Astrocyte (in vitro differentiated cells and primary cell): Measurements from ENCODE around the gene RAB26. TPM values are rescaled to one million over a fixed set of nuclear protein-coding genes. Genes with fewer than 3 reads are reported as not detected.
"Not testable (repeated sequence)": the region's sequence is repeated elsewhere in the genome, so short reads cannot be mapped to it uniquely, and the experiment has no call there.

Experiments
- DNase-seq: peaks from one replicate; pipeline ENCODE4 v3.0.0-alpha.2; 2010; ENCODE audit warnings: low read depth
- FAIRE-seq: peaks from 2 replicates; lab custom pipeline; 2011; peaks lifted over from hg19 to GRCh38; lab: Jason Lieb, UNC
- H2AFZ ChIP-seq: 2 replicates; pipeline ENCODE4 v1.6.0; 2012; ENCODE audit warnings: low read depth, low read length, inconsistent platforms
- H3K27ac ChIP-seq: 2 replicates; pipeline ENCODE4 v1.5.1; 2011; ENCODE audit warnings: low read depth, low read length, inconsistent platforms
- H3K27me3 ChIP-seq: 2 replicates; pipeline ENCODE4 v1.6.0; 2011; ENCODE audit warnings: low read length, inconsistent platforms; ENCODE audit not compliant: insufficient read depth
- H3K36me3 ChIP-seq: 2 replicates; pipeline ENCODE4 v1.5.1; 2011; ENCODE audit warnings: low read length, inconsistent platforms; ENCODE audit not compliant: insufficient read depth
- H3K4me1 ChIP-seq: 2 replicates; pipeline ENCODE4 v1.5.1; 2011; ENCODE audit warnings: low read length, inconsistent platforms; ENCODE audit not compliant: insufficient read depth
- H3K4me2 ChIP-seq: 2 replicates; pipeline ENCODE4 v1.6.0; 2012; ENCODE audit warnings: low read length, inconsistent platforms
- H3K4me3 ChIP-seq: 2 replicates; pipeline ENCODE4 v1.5.1; 2011; ENCODE audit warnings: low read depth, mild to moderate bottlenecking, low read length, inconsistent platforms; ENCODE audit not compliant: insufficient read depth
- H3K79me2 ChIP-seq: 2 replicates; pipeline ENCODE4 v1.6.0; 2012; ENCODE audit warnings: mild to moderate bottlenecking, low read length, inconsistent platforms; ENCODE audit not compliant: insufficient read depth
- H3K9ac ChIP-seq: 2 replicates; pipeline ENCODE4 v1.6.0; 2012; ENCODE audit warnings: mild to moderate bottlenecking, low read length, inconsistent platforms
- H3K9me3 ChIP-seq: 2 replicates; pipeline ENCODE4 v1.5.1; 2012; ENCODE audit warnings: low read depth, mild to moderate bottlenecking, low read length, inconsistent platforms; ENCODE audit not compliant: insufficient read depth
- H4K20me1 ChIP-seq: 2 replicates; pipeline ENCODE4 v1.6.0; 2012; ENCODE audit warnings: low read length, inconsistent platforms; ENCODE audit not compliant: insufficient read depth
- H3K27ac Mint-ChIP-seq: one replicate; pipeline ENCODE4 v1.8.0; 2021; ENCODE audit warnings: mild to moderate bottlenecking, mixed read lengths; ENCODE audit not compliant: unreplicated experiment
- H3K27me3 Mint-ChIP-seq: one replicate; pipeline ENCODE4 v1.8.0; 2021; ENCODE audit warnings: low read depth, mixed read lengths; ENCODE audit not compliant: unreplicated experiment
- H3K36me3 Mint-ChIP-seq: one replicate; pipeline ENCODE4 v1.8.0; 2021; ENCODE audit warnings: low read depth, mixed read lengths; ENCODE audit not compliant: unreplicated experiment
- H3K4me1 Mint-ChIP-seq: one replicate; pipeline ENCODE4 v1.8.0; 2021; ENCODE audit warnings: low read depth, mixed read lengths; ENCODE audit not compliant: unreplicated experiment
- H3K4me3 Mint-ChIP-seq: one replicate; pipeline ENCODE4 v1.8.0; 2021; ENCODE audit warnings: mild to moderate bottlenecking, moderate library complexity, mixed read lengths; ENCODE audit not compliant: unreplicated experiment
- H3K9me3 Mint-ChIP-seq: one replicate; pipeline ENCODE4 v1.8.0; 2021; ENCODE audit warnings: mild to moderate bottlenecking, mixed read lengths; ENCODE audit not compliant: unreplicated experiment
- total RNA-seq: library from RNA; stranded (reverse); gene quantifications from 2 replicates; pipeline ENCODE4 v1.2.1, GENCODE V29; 2021

RAB26 gene
- total RNA-seq, 1 donor from 2014 or later: 1.4 TPM

GRCh38 chr16:2109271-2109580 lies 39.2 kb upstream of the RAB26 start:
- FAIRE-seq, H3K36me3 ChIP-seq, H3K27ac Mint-ChIP-seq, DNase-seq, H3K4me3 ChIP-seq, H3K27ac ChIP-seq, H3K9me3 ChIP-seq, H3K9ac ChIP-seq, H3K27me3 Mint-ChIP-seq, H3K4me3 Mint-ChIP-seq, H2AFZ ChIP-seq, H3K27me3 ChIP-seq, H3K4me2 ChIP-seq, H3K36me3 Mint-ChIP-seq, H3K4me1 Mint-ChIP-seq, H3K9me3 Mint-ChIP-seq, H3K4me1 ChIP-seq, H4K20me1 ChIP-seq, H3K79me2 ChIP-seq: not testable (repeated sequence)

DNA sequence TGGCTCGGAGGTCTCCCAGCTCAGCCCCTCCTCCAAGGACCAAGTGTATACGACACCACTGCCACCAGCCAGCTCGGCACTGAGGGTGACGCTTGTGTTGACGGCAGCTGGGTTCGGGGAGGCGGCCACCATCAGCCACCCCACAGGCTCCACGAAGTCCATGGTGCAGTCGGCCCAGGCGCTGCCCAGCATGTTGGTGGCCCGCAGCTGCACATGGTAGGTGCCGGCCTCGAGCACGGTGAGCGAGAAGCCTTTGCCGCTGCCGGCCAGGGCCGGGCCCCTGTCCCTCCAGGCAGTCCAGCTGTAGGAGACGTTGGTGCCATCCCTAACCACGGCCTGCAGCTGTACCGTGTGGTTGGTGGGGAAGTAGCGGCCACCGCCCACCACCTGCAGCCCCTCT lies 38.6 kb upstream of the RAB26 start:
- FAIRE-seq, H3K36me3 Mint-ChIP-seq, H3K36me3 ChIP-seq: not testable (repeated sequence)

GRCh38 chr16:2110332-2111008 lies 38.0 kb upstream of the RAB26 start:
- FAIRE-seq, H3K36me3 ChIP-seq, H3K36me3 Mint-ChIP-seq, H3K79me2 ChIP-seq, H3K9me3 ChIP-seq, H3K4me1 ChIP-seq, H3K4me3 ChIP-seq, H2AFZ ChIP-seq, H3K27ac ChIP-seq, H3K4me1 Mint-ChIP-seq, H4K20me1 ChIP-seq, H3K27ac Mint-ChIP-seq, H3K9me3 Mint-ChIP-seq, H3K4me3 Mint-ChIP-seq, H3K9ac ChIP-seq, H3K4me2 ChIP-seq, H3K27me3 ChIP-seq, DNase-seq, H3K27me3 Mint-ChIP-seq: not testable (repeated sequence)

More for the DNA sequence above, 38.6 kb upstream of the RAB26 start:
- H2AFZ ChIP-seq, H3K4me1 Mint-ChIP-seq, H3K4me1 ChIP-seq, H3K27ac ChIP-seq, H3K79me2 ChIP-seq, H3K27me3 ChIP-seq, H3K4me3 ChIP-seq, H3K9me3 Mint-ChIP-seq, DNase-seq, H3K4me3 Mint-ChIP-seq, H3K9me3 ChIP-seq, H3K27me3 Mint-ChIP-seq, H3K9ac ChIP-seq, H3K27ac Mint-ChIP-seq, H3K4me2 ChIP-seq, H4K20me1 ChIP-seq: not testable (repeated sequence)

GRCh38 chr16:2111009-2111353 lies 37.4 kb upstream of the RAB26 start:
- H3K27me3 Mint-ChIP-seq, H3K4me3 Mint-ChIP-seq, H3K36me3 Mint-ChIP-seq, H3K36me3 ChIP-seq, H3K9me3 Mint-ChIP-seq, H3K4me2 ChIP-seq, H3K9me3 ChIP-seq, H3K4me3 ChIP-seq, H3K27ac ChIP-seq, DNase-seq, H3K9ac ChIP-seq, H3K4me1 ChIP-seq, H3K79me2 ChIP-seq, H4K20me1 ChIP-seq, H3K27ac Mint-ChIP-seq, H3K27me3 ChIP-seq, FAIRE-seq, H2AFZ ChIP-seq, H3K4me1 Mint-ChIP-seq: not testable (repeated sequence)

- not testable (repeated sequence) for H3K4me1 Mint-ChIP-seq, H3K36me3 Mint-ChIP-seq, H2AFZ ChIP-seq, H3K27ac ChIP-seq, H3K4me1 ChIP-seq, DNase-seq, H3K27ac Mint-ChIP-seq, H3K79me2 ChIP-seq, H3K4me3 ChIP-seq, H3K27me3 ChIP-seq, H3K27me3 Mint-ChIP-seq, H3K4me2 ChIP-seq, H3K9me3 Mint-ChIP-seq, H4K20me1 ChIP-seq, H3K36me3 ChIP-seq, H3K4me3 Mint-ChIP-seq, FAIRE-seq, H3K9me3 ChIP-seq, H3K9ac ChIP-seq
Observed at GRCh38 chr16:2111412-2112335, 36.8 kb upstream of the RAB26 start.

GRCh38 chr16:2112539-2113106 lies 35.8 kb upstream of the RAB26 start:
- not testable (repeated sequence) for H3K27ac Mint-ChIP-seq

More at GRCh38 chr16:2112539-2113106, 35.8 kb upstream of the RAB26 start:
- not testable (repeated sequence) for H3K36me3 Mint-ChIP-seq, H3K27ac ChIP-seq, H3K4me1 ChIP-seq, H3K4me3 ChIP-seq, H3K36me3 ChIP-seq, H3K4me2 ChIP-seq, H3K9ac ChIP-seq, H3K9me3 Mint-ChIP-seq, H3K9me3 ChIP-seq, H3K27me3 Mint-ChIP-seq, H4K20me1 ChIP-seq, H3K4me1 Mint-ChIP-seq, DNase-seq, H3K27me3 ChIP-seq, H3K4me3 Mint-ChIP-seq, H2AFZ ChIP-seq, H3K79me2 ChIP-seq, FAIRE-seq
